Measurements from ENCODE around the gene LIN7B. TPM values are rescaled to one million over a fixed set of nuclear protein-coding genes. Genes with fewer than 3 reads are reported as not detected.
A peak's percentile ranks its signal among the peaks of the same experiment; 100 is the strongest.
"Not testable (repeated sequence)": the region's sequence is repeated elsewhere in the genome, so short reads cannot be mapped to it uniquely, and the experiment has no call there.

LIN7B gene
- total RNA-seq, 2 donors from 2014 or later: 19.8 TPM; not detected in 1

- DNase-seq (ENCODE audit: low spot score) (no peak), ATAC-seq (ENCODE audit: insufficient number of reproducible peaks, low FRiP score, low read depth) (no peak)
- Histone ChIP-seq H3K27me3 (replicated peaks; ENCODE audit: insufficient read depth) (peaks cover 6% of the 10 kb centered on the region), H3K27ac (no peak overlapping the region), H3K9me3 (no peaks in the 10 kb centered on the region), H3K4me1 (ENCODE audit: control insufficient read depth in 1 of 2, low read depth in 2 of 2) (peaks cover 0 to 4% of the 10 kb centered on the region in 2 donors), H3K4me3 (no peak overlapping the region), H3K36me3 (no peaks in the 10 kb centered on the region)
- TF ChIP-seq, protein P1, sequence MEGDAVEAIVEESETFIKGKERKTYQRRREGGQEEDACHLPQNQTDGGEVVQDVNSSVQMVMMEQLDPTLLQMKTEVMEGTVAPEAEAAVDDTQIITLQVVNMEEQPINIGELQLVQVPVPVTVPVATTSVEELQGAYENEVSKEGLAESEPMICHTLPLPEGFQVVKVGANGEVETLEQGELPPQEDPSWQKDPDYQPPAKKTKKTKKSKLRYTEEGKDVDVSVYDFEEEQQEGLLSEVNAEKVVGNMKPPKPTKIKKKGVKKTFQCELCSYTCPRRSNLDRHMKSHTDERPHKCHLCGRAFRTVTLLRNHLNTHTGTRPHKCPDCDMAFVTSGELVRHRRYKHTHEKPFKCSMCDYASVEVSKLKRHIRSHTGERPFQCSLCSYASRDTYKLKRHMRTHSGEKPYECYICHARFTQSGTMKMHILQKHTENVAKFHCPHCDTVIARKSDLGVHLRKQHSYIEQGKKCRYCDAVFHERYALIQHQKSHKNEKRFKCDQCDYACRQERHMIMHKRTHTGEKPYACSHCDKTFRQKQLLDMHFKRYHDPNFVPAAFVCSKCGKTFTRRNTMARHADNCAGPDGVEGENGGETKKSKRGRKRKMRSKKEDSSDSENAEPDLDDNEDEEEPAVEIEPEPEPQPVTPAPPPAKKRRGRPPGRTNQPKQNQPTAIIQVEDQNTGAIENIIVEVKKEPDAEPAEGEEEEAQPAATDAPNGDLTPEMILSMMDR (IDR thresholded peaks at IDR 0.05): no peak
Observed at GRCh38 chr19:49069026-49069425, 45.1 kb upstream of the LIN7B start.

- Histone ChIP-seq H3K27ac (no peak overlapping the region), H3K27me3 (replicated peaks; ENCODE audit: insufficient read depth) (peaks cover 6% of the 10 kb centered on the region), H3K4me3 (no peak overlapping the region), H3K36me3 (no peaks in the 10 kb centered on the region), H3K4me1 (ENCODE audit: control insufficient read depth in 1 of 2, low read depth in 2 of 2) (peaks cover 0 to 4% of the 10 kb centered on the region in 2 donors), H3K9me3 (no peaks in the 10 kb centered on the region)
- TF ChIP-seq, protein P1 (IDR thresholded peaks at IDR 0.05): no peak
- ATAC-seq (ENCODE audit: insufficient number of reproducible peaks, low FRiP score, low read depth) (no peak), DNase-seq (ENCODE audit: low spot score) (no peak)
Observed at GRCh38 chr19:49070416-49070815, 43.8 kb upstream of the LIN7B start.

GRCh38 chr19:49071860-49072547 is 42.2 kb upstream of the LIN7B start:
- peaks cover 6% of the 10 kb centered on the region for H3K27me3 ChIP-seq (replicated peaks; ENCODE audit: insufficient read depth)
- H3K4me3 ChIP-seq: no peak overlapping the region
- peaks cover 0 to 4% of the 10 kb centered on the region in 2 donors for H3K4me1 ChIP-seq (ENCODE audit: control insufficient read depth in 1 of 2, low read depth in 2 of 2)
- no peak overlapping the region for H3K27ac ChIP-seq
- DNase-seq (ENCODE audit: low spot score) (no peak), ATAC-seq (ENCODE audit: insufficient number of reproducible peaks, low FRiP score, low read depth) (no peak)
- no peaks in the 10 kb centered on the region for H3K9me3 ChIP-seq
- H3K36me3 ChIP-seq: no peaks in the 10 kb centered on the region
- TF ChIP-seq, protein P1 (IDR thresholded peaks at IDR 0.05): no peak

DNA sequence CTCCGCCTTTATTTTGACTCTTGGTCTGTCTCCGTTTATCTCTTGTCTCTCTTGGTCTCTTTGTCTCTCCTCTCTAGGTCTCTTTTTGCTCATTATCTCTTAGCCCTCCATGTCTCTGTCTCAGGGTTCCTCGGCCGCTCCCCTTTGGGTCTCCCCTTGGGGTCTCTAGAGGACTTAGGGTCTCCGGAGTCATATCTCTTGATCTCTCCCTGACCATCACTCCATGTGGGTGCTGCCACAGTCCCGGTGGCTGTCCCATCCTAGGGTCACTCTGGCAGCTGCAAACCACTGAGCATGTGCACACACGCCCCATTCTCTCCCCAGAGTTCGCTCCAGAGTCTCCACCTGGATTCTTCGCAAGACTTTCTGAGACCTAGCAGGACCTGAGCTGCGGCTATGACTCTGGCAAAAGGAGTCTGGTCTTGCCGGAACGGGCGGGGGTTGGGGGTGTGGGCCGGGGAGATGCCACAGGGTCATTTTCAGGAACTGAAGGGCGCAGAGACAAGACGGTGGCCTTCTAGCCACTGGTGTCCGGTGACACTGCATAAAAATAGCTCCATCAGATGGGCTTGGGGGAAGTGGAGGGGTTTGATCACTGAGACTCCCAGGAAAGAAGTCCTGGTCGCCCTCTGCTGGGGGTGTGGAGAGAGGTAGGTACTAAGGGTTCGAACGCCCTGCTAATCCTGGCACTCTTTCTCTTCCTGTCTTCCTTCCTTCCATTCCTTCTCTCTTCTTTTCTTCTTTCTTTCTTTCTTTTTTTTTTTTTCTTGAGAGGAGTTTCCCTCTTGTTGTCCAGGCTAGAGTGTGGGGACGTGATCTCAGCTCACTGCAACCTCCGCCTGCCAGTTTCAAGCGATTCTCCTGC is 40.4 kb upstream of the LIN7B start:
- Histone ChIP-seq H3K4me1 (ENCODE audit: control insufficient read depth in 1 of 2, low read depth in 2 of 2) (peaks cover 0 to 4% of the 10 kb centered on the region in 2 donors), H3K27ac (no peak overlapping the region), H3K4me3 (no peak overlapping the region), H3K9me3 (no peaks in the 10 kb centered on the region), H3K27me3 (replicated peaks; ENCODE audit: insufficient read depth) (peaks cover 6% of the 10 kb centered on the region), H3K36me3 (no peaks in the 10 kb centered on the region)
- TF ChIP-seq, protein P1 (IDR thresholded peaks at IDR 0.05): no peak
- DNase-seq (ENCODE audit: low spot score) (no peak), ATAC-seq (ENCODE audit: insufficient number of reproducible peaks, low FRiP score, low read depth) (no peak)

DNA sequence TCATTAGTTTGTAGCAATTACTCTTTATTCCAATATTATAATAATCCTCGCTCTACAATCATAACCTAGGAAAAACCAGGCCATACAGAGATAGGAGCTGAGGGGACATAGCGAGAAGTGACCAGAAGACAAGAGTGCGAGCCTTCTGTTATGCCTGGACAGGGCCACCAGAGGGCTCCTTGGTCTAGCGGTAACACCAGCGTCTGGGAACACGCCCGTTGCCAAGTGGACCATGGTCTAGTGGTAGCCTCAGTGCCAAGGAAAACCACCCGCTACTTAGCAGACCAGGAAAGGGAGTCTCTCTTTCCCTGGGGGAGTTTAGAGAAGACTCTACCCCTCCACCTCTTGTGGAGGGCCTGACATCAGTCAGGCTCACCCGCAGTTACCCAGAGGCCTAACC is 39.3 kb upstream of the LIN7B start:
- not testable (repeated sequence) for H3K27ac ChIP-seq; ATAC-seq (ENCODE audit: insufficient number of reproducible peaks, low FRiP score, low read depth); DNase-seq (ENCODE audit: low spot score); H3K4me1 ChIP-seq (ENCODE audit: control insufficient read depth in 1 of 2, low read depth in 2 of 2); H3K36me3 ChIP-seq; H3K27me3 ChIP-seq (replicated peaks; ENCODE audit: insufficient read depth); H3K4me3 ChIP-seq; H3K9me3 ChIP-seq
- TF ChIP-seq, protein P1 (IDR thresholded peaks at IDR 0.05): peak; percentile 78

Data from thoracic aorta (tissue), 2 donors.